ENCODE data around the gene GRB10. TPM values are rescaled to one million over a fixed set of nuclear protein-coding genes. Genes with fewer than 3 reads are reported as not detected.

Gene GRB10
- total and polyA plus RNA-seq, 2 of the 8 experiments (the other 6 are each of a cell fraction or from before 2014, with no cell fraction given) = 35.7 to 97.0 TPM

- TF ChIP-seq CHD7 (IDR thresholded peaks at IDR 0.05; ENCODE audit: insufficient replicate concordance, low read length) = no peak
- TF ChIP-seq RNF2 (IDR thresholded peaks at IDR 0.05; ENCODE audit: borderline replicate concordance, low read depth, low read length, missing control alignments, poor library complexity, severe bottlenecking) = no peak
- no peak for TF ChIP-seq MAX (IDR thresholded peaks at IDR 0.05)
These were observed 193.3 kb downstream of the GRB10 start (continued) for GRCh38 chr7:50589364-50589763.

All from H1 (cell line).